Epithelial cell of esophagus (primary cell): ENCODE measurements around the gene DNAH9.

Experiments used
- DNase-seq: peaks from one replicate; pipeline ENCODE4 v3.0.0; 2010; ENCODE audit warnings: low read depth
- H3K4me3 ChIP-seq: 2 replicates; pipeline ENCODE4 v1.5.1; 2011; ENCODE audit warnings: mild to moderate bottlenecking, low read length, control low read depth
- CTCF ChIP-seq: IDR thresholded peaks from 2 replicates; pipeline ENCODE4 v1.5.1; 2011; ENCODE audit warnings: low read depth, mild to moderate bottlenecking, low read length, control low read depth, inconsistent platforms; ENCODE audit not compliant: insufficient read depth; ENCODE audit errors: missing control alignments

The DNAH9 gene, protein sequence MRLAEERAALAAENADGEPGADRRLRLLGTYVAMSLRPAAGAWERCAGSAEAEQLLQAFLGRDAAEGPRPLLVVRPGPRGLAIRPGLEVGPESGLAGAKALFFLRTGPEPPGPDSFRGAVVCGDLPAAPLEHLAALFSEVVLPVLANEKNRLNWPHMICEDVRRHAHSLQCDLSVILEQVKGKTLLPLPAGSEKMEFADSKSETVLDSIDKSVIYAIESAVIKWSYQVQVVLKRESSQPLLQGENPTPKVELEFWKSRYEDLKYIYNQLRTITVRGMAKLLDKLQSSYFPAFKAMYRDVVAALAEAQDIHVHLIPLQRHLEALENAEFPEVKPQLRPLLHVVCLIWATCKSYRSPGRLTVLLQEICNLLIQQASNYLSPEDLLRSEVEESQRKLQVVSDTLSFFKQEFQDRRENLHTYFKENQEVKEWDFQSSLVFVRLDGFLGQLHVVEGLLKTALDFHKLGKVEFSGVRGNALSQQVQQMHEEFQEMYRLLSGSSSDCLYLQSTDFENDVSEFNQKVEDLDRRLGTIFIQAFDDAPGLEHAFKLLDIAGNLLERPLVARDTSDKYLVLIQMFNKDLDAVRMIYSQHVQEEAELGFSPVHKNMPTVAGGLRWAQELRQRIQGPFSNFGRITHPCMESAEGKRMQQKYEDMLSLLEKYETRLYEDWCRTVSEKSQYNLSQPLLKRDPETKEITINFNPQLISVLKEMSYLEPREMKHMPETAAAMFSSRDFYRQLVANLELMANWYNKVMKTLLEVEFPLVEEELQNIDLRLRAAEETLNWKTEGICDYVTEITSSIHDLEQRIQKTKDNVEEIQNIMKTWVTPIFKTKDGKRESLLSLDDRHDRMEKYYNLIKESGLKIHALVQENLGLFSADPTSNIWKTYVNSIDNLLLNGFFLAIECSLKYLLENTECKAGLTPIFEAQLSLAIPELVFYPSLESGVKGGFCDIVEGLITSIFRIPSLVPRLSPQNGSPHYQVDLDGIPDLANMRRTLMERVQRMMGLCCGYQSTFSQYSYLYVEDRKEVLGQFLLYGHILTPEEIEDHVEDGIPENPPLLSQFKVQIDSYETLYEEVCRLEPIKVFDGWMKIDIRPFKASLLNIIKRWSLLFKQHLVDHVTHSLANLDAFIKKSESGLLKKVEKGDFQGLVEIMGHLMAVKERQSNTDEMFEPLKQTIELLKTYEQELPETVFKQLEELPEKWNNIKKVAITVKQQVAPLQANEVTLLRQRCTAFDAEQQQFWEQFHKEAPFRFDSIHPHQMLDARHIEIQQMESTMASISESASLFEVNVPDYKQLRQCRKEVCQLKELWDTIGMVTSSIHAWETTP (N-terminal part only)

DNA sequence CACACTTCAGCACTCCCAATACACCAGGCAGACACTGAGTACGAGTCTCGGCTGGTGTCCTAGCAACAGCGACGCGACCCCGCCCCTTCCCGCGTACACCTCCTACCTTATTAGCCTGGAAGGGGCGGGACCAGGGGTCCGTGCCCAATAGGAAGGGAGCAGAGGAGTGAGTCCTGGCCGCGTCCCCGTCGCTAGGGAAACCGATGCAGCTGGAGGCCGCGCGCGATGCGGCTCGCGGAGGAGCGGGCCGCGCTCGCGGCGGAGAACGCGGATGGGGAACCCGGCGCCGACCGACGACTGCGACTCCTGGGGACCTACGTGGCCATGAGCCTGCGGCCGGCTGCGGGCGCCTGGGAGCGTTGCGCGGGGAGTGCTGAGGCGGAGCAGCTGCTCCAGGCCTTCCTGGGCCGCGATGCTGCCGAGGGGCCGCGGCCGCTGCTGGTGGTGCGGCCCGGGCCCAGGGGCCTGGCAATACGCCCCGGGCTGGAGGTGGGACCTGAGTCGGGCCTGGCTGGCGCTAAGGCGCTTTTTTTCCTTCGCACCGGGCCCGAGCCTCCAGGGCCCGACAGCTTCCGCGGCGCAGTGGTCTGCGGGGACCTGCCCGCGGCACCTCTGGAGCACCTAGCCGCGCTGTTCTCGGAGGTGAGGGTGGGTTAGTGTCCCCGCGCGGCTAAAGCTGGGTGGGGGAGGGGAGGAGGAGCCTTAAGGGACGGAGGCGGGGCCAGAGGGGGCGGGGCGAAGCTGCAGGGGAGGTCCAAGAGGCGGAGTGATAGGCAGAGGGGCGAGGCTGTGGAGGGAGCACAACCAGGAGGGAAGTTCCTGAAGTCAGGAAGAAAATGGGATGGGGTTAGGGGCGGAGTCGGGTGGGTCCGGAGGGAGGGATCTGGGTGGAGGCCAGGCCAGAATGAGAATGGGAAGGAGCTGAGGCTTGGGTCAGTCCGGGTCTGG, at the start of gene DNAH9:
Gene DNAH9 (plus strand): TSS at position 197 of the 948 bp plus-strand sequence. CDS start 29 bp downstream, at position 226.
- H3K4me3 ChIP-seq: no peak within 1 kb of the TSS
- TF ChIP-seq CTCF: no peak
- peak; percentile 67 for DNase-seq

DNA sequence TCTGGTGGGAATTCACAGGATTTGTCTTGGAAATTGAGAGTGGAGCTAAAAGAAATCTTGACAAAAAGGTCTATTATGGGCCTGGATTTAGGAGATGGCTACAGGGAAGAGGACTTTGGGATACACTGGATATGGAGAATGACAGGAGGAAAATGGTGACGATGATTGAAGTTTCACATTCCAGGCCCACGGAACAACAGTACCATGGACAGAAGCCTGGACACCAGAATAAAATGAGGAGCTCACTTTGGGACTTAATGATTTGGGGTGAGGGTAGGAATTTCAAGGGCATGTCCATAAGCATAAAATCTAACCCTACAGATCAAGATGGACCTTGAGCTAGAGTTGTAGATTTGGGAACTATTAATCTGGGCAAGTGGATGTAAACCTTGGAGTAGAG, 47.8 kb upstream of the DNAH9 start:
- no peak overlapping the region for H3K4me3 ChIP-seq
- no peak for DNase-seq
- TF ChIP-seq CTCF: no peak

GRCh38 chr17:11551442-11551841, 46.8 kb upstream of the DNAH9 start:
- no peak for DNase-seq
- no peak for TF ChIP-seq CTCF
- no peak overlapping the region for H3K4me3 ChIP-seq

DNA sequence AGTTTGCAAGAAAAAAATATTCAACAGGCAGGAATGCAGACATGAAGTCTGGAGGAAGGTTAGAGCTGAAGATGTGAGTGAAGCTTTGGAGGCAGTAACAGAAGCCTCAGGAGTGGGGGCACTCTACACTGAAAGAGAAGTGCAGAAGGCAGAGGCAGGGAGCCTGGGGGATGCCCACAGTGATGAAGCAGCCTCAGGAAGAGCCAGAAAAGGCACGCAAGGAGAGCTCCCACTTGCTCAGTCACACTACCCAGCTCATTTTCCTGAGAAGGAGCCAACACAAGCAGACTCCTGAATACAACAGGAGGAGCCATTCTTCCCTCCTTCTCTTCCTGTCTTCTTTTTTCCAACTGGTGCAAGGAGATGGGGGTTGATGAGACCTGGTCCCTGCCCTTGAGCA, 45.1 kb upstream of the DNAH9 start:
- DNase-seq: no peak
- H3K4me3 ChIP-seq: no peak overlapping the region
- no peak for TF ChIP-seq CTCF

GRCh38 chr17:11554042-11554441, 44.2 kb upstream of the DNAH9 start:
- no peak for DNase-seq
- TF ChIP-seq CTCF: no peak

DNA sequence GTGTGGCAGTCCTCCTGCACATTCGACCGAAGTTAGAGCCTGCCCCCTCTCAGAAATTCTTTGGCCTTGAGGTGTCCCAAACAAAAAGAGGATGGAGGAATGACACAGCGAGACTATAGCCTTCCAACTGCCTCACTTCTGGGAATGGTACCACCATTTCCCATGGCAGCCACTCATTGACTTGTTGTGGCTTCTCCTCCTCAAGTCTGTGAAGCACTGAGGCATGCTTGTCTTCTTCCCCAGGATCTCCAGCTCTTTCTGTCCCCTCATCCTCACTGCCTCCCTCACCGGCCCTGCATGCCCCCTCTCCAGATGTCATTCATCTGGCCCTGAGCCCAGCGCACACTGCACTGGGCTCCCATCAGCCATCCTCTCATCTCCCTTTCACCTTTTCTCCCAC, 43.7 kb upstream of the DNAH9 start:
- H3K4me3 ChIP-seq: no peak overlapping the region
- DNase-seq: no peak
- no peak for TF ChIP-seq CTCF

More at GRCh38 chr17:11554042-11554441, 44.2 kb upstream of the DNAH9 start:
- H3K4me3 ChIP-seq: no peak overlapping the region
